C4-2B (cell line): ENCODE data around the gene PTBP3.

Source experiments
- ZFX ChIP-seq: fragments of 450-650 bp; IDR thresholded peaks from 2 replicates; pipeline ENCODE4 v1.6.1; 2017
- TF ChIP-seq, protein P1 (sequence below): fragments of 450-650 bp; conservative IDR thresholded peaks from 2 replicates; pipeline ENCODE4 v1.5.1; 2017; ENCODE audit warnings: mild to moderate bottlenecking

DNA sequence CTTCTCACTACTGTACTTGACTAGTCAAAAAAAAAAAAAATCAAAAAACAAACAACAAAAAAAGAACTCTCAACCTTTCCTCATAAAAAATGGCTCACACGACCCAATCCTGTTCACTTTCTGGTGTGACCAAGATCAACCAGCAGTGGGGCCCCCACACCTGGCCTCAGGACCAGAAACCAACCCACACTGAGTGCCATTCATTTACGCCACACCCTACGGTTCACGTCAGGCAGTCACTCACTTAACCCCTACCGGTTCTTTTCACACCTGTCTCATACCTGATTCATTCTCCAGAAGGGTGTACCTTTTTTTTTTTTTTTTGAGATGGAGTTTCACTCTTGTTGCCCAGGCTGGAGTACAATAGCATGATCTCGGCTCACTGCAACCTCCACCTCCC is 164.1 kb downstream of the PTBP3 start:
- TF ChIP-seq, protein P1, sequence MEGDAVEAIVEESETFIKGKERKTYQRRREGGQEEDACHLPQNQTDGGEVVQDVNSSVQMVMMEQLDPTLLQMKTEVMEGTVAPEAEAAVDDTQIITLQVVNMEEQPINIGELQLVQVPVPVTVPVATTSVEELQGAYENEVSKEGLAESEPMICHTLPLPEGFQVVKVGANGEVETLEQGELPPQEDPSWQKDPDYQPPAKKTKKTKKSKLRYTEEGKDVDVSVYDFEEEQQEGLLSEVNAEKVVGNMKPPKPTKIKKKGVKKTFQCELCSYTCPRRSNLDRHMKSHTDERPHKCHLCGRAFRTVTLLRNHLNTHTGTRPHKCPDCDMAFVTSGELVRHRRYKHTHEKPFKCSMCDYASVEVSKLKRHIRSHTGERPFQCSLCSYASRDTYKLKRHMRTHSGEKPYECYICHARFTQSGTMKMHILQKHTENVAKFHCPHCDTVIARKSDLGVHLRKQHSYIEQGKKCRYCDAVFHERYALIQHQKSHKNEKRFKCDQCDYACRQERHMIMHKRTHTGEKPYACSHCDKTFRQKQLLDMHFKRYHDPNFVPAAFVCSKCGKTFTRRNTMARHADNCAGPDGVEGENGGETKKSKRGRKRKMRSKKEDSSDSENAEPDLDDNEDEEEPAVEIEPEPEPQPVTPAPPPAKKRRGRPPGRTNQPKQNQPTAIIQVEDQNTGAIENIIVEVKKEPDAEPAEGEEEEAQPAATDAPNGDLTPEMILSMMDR: no peak
- TF ChIP-seq ZFX: no peak
